Parathyroid adenoma (tissue), 2 donors: Measurements from ENCODE around the gene SPEM2.

Experiments
- H2AFZ ChIP-seq: fragments of 300-600 bp; sonication (generic); one replicate; pipeline ENCODE4 v1.7.0; 2017; ENCODE audit warnings: antibody characterized with exemption, mild to moderate bottlenecking
- H3K27ac ChIP-seq: fragments of 300-600 bp; sonication (generic); one replicate; pipeline ENCODE4 v1.7.0; 2017
- H3K27me3 ChIP-seq: fragments of 300-600 bp; sonication (generic); one replicate; pipeline ENCODE4 v1.7.0; 2017; ENCODE audit warnings: low read length; ENCODE audit not compliant: control insufficient read depth, insufficient read depth
- H3K36me3 ChIP-seq: fragments of 300-600 bp; sonication (generic); one replicate; pipeline ENCODE4 v1.7.0; 2017; ENCODE audit warnings: low read length; ENCODE audit not compliant: control insufficient read depth, insufficient read depth
- H3K4me1 ChIP-seq: fragments of 300-600 bp; sonication (generic); one replicate; pipeline ENCODE4 v1.7.0; 2017; ENCODE audit warnings: control low read depth
- H3K4me2 ChIP-seq: fragments of 300-600 bp; sonication (generic); one replicate; pipeline ENCODE4 v1.7.0; 2017; ENCODE audit warnings: low read length
- H3K4me3 ChIP-seq: fragments of 300-600 bp; sonication (generic); one replicate; pipeline ENCODE4 v1.7.0; 2017; ENCODE audit warnings: low read depth, low read length
- H3K79me2 ChIP-seq: fragments of 300-600 bp; sonication (generic); one replicate; pipeline ENCODE4 v1.7.0; 2017; ENCODE audit warnings: control low read depth
- H3K9ac ChIP-seq: fragments of 300-600 bp; sonication (generic); one replicate; pipeline ENCODE4 v1.7.0; 2017; ENCODE audit warnings: mild to moderate bottlenecking
- H3K9me3 ChIP-seq: fragments of 300-600 bp; sonication (generic); one replicate; pipeline ENCODE4 v1.7.0; 2017; ENCODE audit warnings: low read length; ENCODE audit not compliant: control insufficient read depth
- TF ChIP-seq, protein P1 (sequence below): fragments of 300-600 bp; sonication (generic); IDR thresholded peaks from one replicate; pipeline ENCODE4 v1.7.0; 2017; ENCODE audit warnings: antibody characterized with exemption, mild to moderate bottlenecking
- donor health status: primary hyperparathyroidism.

Gene SPEM2

DNA sequence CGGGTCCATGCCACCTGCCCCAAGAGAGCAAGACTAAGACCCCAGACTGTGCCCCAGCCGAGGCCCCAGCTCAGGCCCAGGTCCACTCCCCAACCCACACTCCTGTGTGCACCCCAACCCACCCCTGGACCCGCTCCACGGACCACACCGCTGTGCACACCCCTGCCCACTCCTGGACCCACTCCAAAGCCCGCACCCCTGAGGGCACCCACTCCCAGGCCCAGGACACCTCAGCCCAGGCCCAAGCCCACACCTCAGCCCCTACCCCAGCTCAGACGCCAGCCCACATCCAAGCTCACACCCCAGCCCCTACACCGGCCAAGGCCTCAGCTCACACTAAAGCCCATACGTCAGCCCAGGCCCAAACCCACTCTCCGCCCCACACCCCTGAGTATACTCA, 4.3 kb downstream of the SPEM2 start:
- no peaks in the 10 kb centered on the region for H3K36me3 ChIP-seq

DNA sequence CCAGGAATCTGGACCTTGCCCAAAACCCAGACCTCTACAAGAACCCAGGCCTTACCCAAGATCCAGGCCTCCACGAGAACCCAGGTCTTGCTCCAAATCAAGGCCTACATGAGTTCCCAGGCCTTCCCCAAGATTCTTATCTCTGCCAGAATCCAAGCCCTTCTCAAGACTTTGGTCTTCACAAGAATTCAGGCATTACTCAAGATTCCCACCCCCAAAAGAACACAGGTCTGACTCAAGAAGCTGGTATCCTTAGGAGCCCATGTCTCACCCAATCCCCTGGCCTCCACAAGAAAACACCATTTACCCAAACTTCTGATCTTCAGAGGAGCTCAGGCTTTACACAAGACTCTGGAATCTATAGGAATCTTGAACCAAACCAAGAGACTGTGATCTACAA, 5.8 kb downstream of the SPEM2 start:
- no peaks in the 10 kb centered on the region for H3K4me1 ChIP-seq
- no peak overlapping the region for H3K4me2 ChIP-seq
- no peaks in the 10 kb centered on the region for H3K27me3 ChIP-seq
- no peak overlapping the region for H3K27ac ChIP-seq
- H2AFZ ChIP-seq: no peak overlapping the region
- no peaks in the 10 kb centered on the region for H3K36me3 ChIP-seq
- H3K4me3 ChIP-seq: no peak overlapping the region
- no peak overlapping the region for H3K9ac ChIP-seq
- H3K79me2 ChIP-seq: no peaks in the 10 kb centered on the region
- H3K9me3 ChIP-seq: no peaks in the 10 kb centered on the region
- TF ChIP-seq, protein P1, sequence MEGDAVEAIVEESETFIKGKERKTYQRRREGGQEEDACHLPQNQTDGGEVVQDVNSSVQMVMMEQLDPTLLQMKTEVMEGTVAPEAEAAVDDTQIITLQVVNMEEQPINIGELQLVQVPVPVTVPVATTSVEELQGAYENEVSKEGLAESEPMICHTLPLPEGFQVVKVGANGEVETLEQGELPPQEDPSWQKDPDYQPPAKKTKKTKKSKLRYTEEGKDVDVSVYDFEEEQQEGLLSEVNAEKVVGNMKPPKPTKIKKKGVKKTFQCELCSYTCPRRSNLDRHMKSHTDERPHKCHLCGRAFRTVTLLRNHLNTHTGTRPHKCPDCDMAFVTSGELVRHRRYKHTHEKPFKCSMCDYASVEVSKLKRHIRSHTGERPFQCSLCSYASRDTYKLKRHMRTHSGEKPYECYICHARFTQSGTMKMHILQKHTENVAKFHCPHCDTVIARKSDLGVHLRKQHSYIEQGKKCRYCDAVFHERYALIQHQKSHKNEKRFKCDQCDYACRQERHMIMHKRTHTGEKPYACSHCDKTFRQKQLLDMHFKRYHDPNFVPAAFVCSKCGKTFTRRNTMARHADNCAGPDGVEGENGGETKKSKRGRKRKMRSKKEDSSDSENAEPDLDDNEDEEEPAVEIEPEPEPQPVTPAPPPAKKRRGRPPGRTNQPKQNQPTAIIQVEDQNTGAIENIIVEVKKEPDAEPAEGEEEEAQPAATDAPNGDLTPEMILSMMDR: no peak

More for the DNA sequence above, 4.3 kb downstream of the SPEM2 start:
- no peaks in the 10 kb centered on the region for H3K27me3 ChIP-seq
- H2AFZ ChIP-seq: no peak overlapping the region
- no peak overlapping the region for H3K4me2 ChIP-seq
- H3K9me3 ChIP-seq: no peaks in the 10 kb centered on the region
- no peaks in the 10 kb centered on the region for H3K79me2 ChIP-seq
- TF ChIP-seq, protein P1: no peak
- H3K4me1 ChIP-seq: no peaks in the 10 kb centered on the region
- H3K27ac ChIP-seq: no peak overlapping the region
- H3K9ac ChIP-seq: no peak overlapping the region
- H3K4me3 ChIP-seq: no peak overlapping the region

GRCh38 chr17:7432296-7432695, 6.9 kb downstream of the SPEM2 start:
- Histone ChIP-seq H3K4me1 (no peaks in the 10 kb centered on the region), H2AFZ (no peak overlapping the region), H3K36me3 (no peaks in the 10 kb centered on the region), H3K79me2 (no peaks in the 10 kb centered on the region), H3K27ac (no peak overlapping the region), H3K9me3 (no peaks in the 10 kb centered on the region), H3K4me3 (no peak overlapping the region), H3K9ac (no peak overlapping the region), H3K4me2 (no peak overlapping the region), H3K27me3 (no peaks in the 10 kb centered on the region)
- TF ChIP-seq, protein P1: no peak

- no peak overlapping the region for H3K9ac ChIP-seq
- H3K36me3 ChIP-seq: no peaks in the 10 kb centered on the region
- H3K27ac ChIP-seq: no peak overlapping the region
- TF ChIP-seq, protein P1: peak; percentile 5
- H3K4me1 ChIP-seq: peaks cover 7% of the 10 kb centered on the region
- H3K27me3 ChIP-seq: no peaks in the 10 kb centered on the region
- peak overlapping the region; percentile 88 for H2AFZ ChIP-seq
- no peaks in the 10 kb centered on the region for H3K79me2 ChIP-seq
- peak overlapping the region; percentile 70 for H3K4me3 ChIP-seq
- peak overlapping the region; percentile 72 for H3K4me2 ChIP-seq
- H3K9me3 ChIP-seq: no peaks in the 10 kb centered on the region
These were observed 10.5 kb downstream of the SPEM2 start for GRCh38 chr17:7435676-7436555.
